Activated naive CD4-positive, alpha-beta T cell treated with anti-CD3 and anti-CD28 coated beads, Interleukin-2, amount 50 U/mL, for 16 hours (primary cell): ENCODE measurements around the gene IP6K1.
"Not testable (repeated sequence)": the region's sequence is repeated elsewhere in the genome, so short reads cannot be mapped to it uniquely, and the experiment has no call there.

ENCODE experiments used
- DNase-seq: peaks from one replicate; pipeline ENCODE4 v3.0.0-alpha.2; 2020

The IP6K1 gene

GRCh38 chr3:49705390-49705960 lies 80.9 kb downstream of the IP6K1 start:
- no peak for DNase-seq

DNA sequence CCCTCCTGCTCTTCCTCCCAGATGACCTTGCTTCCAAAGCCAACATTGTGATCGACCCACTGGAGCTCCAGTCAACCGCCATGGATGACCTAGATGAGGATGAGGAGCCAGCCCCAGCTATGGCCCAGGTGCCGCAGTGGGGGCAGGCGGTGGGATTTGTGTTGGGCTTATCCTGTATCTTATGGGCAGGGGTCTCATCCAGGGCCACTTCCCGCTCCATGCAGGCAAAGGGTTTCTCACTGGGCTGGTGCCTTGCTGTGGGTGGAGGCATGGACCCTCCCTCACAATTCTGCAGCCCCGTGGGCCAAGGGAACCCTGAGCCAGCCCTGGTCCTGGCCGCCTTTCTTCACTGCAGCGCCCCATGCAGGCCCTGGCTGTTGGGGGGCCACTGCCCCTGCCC lies 81.7 kb downstream of the IP6K1 start:
- DNase-seq = no peak

DNA sequence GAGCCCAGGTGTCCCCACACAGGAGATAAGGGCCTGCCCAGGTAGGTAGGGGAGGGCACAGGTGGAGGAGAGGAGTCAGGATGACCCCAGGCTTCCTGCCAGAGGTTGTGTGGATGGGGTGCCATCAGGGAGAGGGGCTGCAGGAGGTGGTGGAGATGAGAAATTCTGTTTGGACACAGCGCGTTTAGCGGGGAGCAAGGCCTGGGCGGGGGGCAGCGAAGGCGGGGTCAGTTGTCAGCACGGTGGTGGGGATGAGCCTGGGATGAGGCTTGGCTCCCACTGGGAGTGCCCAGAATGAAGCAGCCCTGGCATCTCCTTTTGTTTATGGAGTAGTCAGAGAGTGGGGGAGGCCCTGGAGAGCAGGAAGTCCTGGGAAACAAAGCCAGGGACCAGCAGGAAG lies 82.4 kb downstream of the IP6K1 start:
- no peak for DNase-seq

DNA sequence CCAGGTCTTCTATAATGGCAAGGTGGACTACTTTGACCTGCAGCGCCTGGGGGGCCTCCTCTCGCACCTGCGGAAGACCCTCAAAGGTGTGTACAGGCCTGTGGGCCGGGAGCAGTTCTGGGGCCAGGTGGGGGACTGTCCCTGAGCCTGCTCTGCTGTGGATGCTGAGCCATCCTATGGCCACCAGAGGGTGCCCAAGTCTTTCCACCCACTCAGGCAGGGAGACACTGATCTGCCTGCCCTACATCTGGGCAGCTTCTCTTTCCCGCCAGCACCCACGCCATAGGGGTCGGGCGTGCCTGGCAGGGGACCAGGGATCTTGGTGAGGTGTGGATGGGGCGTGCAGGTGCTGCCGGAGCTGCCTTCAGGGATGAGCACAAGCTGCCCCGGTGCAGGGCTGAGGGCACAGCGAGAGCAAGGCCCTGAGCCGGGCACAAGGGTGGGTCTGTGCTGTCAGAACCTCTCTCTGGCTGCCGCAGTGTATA lies 82.9 kb downstream of the IP6K1 start:
- DNase-seq = peak; percentile 68

DNA sequence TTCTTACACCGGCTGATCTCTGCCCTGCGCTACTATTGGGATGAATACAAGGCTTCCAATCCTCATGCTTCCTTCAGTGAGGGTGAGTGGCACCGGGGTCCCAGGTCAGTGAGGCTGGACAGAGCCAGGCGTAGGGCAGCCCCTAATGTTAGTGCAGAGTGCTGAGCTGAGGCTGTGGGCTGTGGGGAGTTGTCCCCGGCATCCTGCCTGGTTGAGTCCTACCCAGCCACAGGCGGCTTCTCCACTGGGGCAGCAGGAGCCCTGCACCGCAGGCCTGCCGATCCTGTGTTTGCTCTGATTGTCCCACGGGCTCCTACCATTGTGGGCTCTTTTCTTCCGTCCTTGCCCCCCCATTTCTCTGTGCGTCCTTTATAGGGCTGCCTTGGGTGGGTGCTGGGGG lies 83.7 kb downstream of the IP6K1 start:
- DNase-seq = no peak

GRCh38 chr3:49701388-49702077 lies 84.8 kb downstream of the IP6K1 start:
- DNase-seq = no peak

GRCh38 chr3:49700453-49701128 lies 85.8 kb downstream of the IP6K1 start:
- DNase-seq = no peak

DNA sequence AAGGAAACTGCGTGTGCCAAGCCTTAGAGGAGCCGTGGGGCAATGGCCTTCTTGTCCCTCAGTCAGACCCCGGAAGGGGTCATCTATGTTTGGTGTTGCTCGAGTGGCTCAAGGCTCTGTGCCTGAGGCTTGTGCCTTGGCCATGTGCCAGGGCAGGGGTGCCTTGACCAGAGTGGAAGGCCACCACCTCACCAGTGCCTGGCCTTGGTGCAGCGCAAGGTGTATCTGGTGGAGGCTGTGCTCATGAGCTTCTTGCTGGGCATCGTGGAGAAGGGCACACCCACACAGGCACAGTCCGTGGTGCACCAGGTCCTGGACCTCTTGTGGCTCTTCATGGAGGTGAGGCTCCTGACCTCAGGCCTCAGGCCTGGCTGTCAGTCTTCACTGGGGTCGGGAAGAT lies 86.3 kb downstream of the IP6K1 start:
- DNase-seq = no peak

DNA sequence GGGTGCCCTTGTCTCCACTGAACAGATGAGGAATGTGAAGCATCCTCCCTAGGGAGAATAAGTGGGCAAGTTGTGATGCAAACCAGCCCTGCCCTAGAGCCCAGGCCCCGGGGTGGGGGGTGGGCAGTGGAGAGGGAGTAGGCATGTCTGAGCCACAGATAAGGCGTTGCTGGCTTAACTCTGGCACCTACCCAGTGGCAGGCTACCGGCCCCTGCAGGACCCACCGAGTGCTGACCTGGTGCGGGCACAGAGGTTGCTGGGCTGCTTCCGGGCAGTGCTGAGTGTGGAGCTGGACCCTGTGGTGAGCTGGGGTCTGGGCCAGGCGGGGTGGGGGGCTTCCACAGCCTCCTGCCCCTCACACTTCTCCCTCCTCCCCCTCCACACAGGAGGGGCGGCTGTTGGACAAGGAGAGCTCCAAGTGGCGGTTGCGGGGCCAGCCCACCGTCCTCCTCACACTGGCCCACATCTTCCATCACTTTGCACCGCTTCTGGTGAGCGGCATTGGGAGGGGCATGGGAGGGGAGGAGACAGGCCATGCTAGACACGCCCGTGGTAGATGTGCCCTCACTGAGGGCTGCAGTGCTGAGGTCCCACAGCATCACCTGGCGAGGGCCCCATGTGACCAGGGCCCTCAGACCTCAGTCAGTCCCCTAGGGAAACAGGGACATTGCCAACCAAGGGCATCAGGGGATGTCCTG lies 86.9 kb downstream of the IP6K1 start:
- no peak for DNase-seq

- DNase-seq = not testable (repeated sequence)
Measured at GRCh38 chr3:49695350-49696015, 90.9 kb downstream of the IP6K1 start.

DNA sequence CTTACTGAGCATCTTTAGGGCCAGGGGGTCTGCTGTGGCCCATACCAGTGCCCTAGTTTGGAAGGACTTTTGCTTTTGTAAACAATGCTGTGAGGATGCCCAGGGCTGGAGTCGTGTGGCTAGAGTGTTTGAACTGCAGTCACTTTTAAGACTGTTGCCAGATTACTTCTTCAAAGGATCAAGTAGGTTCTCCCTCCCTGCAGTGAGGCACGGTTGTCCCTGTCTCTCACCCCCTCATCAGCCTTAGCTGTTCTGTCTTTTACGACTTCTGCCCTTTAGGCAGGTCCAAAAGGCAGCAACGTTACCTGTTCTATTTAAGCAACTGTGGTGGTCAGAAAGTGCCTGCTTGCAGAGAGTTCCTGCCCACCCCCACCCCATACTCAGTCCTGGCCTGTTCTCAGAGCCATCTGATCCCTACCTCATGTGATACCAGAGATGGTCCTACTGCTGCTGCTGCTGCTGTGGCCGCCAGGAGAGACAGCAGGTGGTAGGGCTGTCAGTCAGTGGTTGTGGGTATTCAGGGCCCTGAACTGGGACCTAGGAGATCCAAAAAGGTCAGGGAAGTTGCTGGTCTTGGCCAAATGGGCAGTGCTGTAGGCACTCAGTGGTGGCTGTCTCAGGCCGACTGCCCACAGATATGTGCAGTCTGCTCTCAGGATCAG lies 91.8 kb downstream of the IP6K1 start:
- DNase-seq = not testable (repeated sequence)

DNA sequence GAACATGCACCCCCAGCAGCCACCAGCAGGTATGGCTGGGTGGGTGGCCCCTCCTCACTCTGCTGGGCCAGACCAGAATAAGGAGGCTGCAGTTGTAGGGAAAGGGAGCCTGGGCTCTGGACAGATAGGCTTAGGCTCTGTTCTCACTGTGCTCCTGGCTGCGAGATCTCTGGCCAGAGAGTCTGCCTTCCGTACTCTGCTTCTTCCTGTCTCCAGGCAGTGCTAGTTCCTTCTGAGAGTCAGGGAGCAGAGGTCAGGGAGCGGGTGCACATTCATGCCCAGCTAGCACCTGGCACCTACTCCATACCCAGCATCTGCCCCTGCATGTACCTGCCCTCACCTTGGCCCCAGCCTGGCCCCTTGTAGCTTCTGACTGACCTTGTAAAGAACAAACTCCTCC lies 94.9 kb downstream of the IP6K1 start:
- not testable (repeated sequence) for DNase-seq

GRCh38 chr3:49690856-49691255 lies 95.5 kb downstream of the IP6K1 start:
- not testable (repeated sequence) for DNase-seq

DNA sequence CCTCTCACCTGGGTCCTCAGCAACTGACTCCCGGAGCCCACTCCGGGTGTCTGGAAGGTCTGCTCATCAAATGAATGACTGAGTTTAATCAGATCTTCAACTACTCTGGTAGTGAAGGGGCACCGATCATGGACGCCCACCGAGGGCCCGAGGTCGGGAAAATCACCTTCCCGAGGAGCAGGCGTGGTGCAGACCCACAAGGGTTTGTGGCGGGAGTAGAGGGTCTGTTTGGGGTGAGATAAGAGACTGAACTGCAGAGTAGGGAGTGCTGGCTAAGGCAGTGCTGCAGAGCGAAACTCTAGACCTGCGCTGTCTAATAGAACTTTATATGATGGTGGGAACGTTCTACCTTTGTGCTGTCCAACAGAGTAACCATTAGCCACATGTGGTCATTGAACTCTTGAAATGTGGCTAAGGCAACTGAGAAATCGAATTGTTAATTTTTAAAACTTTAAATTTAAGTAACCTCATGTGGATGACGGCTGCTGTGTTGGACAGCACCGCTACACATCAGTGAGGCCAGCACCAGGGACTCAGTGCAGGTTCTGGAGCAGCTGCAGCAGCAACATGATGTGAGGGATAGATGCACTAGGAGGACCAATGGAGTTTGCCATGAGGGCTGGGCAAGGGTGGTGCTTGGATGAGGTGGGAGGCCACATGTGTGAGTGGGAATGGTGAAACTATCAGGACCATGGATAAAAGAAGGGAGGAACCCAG lies 96.3 kb downstream of the IP6K1 start:
- not testable (repeated sequence) for DNase-seq

DNA sequence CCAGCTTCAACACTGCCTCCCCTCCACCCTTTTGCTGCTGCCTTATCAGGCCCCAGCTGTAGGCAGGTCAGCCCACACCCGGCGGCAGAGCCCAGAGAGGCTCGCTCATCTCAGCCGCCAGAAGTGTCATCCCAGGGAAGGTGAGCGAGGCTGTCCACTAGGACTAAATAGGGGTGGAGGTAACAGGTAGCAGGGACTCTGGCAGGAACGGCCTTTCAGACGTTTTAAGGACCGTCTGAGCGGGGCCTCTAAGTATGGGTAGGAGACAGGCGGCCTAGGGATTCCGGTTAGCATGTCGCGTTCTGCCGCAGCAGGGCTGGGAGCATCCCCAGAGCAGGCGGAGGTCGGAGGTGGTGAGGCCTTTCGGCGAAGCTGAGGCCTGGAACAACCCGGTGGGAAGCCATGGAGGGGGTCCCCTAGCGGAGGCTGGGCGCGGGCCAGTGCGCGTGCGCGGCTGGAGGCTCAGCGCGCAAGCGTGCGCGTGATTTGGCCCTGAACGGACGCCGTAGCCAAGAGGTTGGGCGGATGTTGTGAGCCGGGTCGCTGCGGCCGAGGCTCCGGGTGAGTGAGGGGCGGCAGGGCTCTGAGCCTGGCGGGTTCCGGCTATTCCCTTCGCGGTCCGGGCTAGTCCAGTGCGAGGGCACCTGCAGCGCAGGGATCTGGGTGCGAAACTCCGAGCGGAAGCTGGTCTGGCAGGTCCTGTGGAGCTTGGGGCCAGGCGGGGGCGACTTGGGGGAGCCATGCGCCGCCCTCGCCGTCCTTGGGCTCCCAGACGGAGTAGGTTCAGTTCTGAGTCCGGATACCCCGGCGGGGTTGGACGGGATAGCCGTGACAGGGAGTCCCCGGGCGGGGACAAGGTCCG lies 97.1 kb downstream of the IP6K1 start, which contains the start of the genes MST1 and RNF123:
TSS of gene MST1 (minus strand) at position 429 of the 862 bp plus-strand sequence. CDS start 783 bp downstream, outside the sequence.
TSS of gene RNF123 (plus strand) at position 512 of the 862 bp plus-strand sequence. CDS start 1,609 bp downstream, outside the sequence.
- DNase-seq = peak; percentile 93

DNA sequence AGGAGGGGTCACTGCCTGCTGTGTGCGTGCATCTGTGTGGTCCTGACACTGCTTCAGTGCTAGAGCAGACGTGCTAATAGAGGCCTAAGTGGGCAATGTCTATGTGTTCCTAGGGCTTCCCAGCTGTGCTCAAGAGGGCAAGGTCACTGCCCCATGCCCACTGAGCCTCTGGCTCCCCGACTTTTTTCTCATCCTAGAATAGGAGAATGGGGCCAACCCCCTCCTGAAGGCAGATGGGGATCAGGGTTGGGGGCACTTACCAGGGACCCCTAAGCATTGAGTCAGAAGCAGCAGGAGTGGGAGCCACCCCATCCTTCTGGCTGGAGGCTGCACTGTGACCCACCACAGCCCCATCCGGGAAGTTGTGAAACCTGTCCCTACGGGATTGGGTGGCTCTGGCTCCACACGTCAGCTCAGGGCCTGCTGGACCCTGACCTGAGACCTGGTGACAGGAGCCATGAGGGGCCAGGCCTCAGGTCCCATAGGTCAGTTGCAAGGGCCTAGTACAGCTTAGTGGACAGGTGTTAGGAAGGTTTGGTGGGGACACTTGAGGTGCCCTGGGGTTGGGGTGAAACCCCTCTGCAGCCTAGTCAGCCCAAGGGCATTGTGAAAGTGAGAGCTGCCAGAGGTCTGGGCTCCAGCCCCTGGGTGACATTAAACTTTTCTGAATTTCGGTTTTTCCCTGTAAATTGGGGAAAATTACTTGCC lies 97.8 kb downstream of the IP6K1 start:
- not testable (repeated sequence) for DNase-seq

DNA sequence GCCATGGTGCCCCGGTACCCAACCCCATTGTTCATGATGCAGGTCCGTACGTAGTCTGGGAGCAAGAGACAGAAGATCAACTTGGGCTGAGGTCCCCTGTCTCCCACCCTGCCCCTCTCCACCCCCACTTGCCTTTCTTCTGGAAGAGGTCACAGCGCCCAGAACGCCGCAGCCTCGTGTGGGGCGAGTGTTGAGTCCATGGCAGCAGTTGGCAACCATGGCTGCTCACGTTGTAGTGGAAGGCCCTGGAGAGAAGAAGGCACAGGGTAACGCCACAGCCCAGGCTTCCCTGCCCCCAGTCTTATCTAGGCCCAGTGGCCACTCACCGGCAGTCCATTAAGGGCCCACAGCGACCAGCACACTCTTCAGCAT lies 98.9 kb downstream of the IP6K1 start:
- DNase-seq = not testable (repeated sequence)

DNA sequence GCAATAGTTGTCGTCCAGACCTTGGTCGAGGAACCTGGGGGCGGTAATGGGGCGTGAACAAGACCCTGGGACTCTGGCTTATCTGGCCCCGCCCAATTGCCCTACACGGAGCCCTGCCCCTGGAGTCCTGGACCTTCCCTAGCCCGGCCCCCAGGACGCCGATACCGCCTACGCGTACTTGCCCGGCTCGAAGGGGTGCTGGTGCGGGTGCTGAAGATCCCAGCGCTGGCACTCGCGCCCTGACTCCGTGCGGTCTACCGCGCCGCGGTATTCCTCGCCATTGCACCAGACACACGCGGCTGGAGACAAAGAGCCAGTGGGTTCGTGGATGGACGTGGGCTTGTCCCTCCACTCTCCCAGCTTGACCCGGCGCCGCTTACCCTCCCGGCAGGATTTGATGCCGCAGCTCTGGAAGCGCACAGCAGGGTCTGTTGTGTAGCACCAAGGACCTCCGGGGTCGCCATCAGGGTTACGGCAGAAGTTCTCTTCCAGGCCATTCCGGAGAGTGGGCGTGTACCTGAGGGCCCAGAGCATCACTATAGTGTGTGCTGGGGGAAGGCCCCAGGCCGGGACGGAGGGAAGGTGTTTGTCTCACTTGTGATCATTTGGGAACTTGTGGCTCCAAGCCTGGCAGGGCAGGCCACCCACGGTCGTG lies 99.4 kb downstream of the IP6K1 start:
- DNase-seq = peak; percentile 41

DNA sequence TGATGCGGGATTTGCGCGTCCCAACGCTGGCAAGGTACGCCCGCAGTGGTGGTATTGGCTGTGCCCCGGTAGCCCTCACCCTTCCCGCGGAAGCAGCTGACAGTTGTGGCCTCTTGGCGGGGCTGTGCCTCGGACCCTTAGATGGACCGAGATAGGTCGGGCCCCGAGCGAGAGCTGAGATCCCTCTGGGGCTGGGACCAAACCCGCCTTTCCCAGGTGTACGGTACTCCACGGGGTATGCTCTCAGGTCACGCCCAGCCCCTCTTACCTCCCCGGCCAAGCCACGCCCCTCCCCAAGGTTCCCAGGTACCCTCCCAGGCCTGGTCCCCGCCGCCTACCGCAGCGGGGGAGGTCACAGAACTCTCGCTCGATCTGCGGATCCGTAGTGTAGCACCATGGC lies 100.0 kb downstream of the IP6K1 start:
- DNase-seq = peak; percentile 45
